ENCODE data around the gene CCDC85C.

CCDC85C gene

GRCh38 chr14:99572173-99572999 is 31.6 kb downstream of the CCDC85C start:
- DNase-seq (ENCODE audit: low spot score), result no peak

- no peak for DNase-seq (ENCODE audit: low spot score)
Measured at GRCh38 chr14:99571303-99571986, 32.6 kb downstream of the CCDC85C start.

GRCh38 chr14:99570544-99571302 is 33.3 kb downstream of the CCDC85C start:
- DNase-seq (ENCODE audit: low spot score), result no peak

GRCh38 chr14:99569725-99570543 is 34.1 kb downstream of the CCDC85C start:
- no peak for DNase-seq (ENCODE audit: low spot score)

- no peak for DNase-seq (ENCODE audit: low spot score)
Measured at GRCh38 chr14:99568567-99569560, 35.1 kb downstream of the CCDC85C start.

GRCh38 chr14:99566390-99567354 is 37.3 kb downstream of the CCDC85C start:
- DNase-seq (ENCODE audit: low spot score), result no peak

GRCh38 chr14:99566009-99566389 is 38.0 kb downstream of the CCDC85C start:
- no peak for DNase-seq (ENCODE audit: low spot score)

- DNase-seq (ENCODE audit: low spot score), result no peak
Measured at GRCh38 chr14:99565383-99565782, 38.6 kb downstream of the CCDC85C start.

- DNase-seq (ENCODE audit: low spot score), result no peak
Measured at GRCh38 chr14:99564926-99565259, 39.1 kb downstream of the CCDC85C start.

- DNase-seq (ENCODE audit: low spot score), result no peak
Measured at GRCh38 chr14:99564256-99564925, 39.6 kb downstream of the CCDC85C start.

- no peak for DNase-seq (ENCODE audit: low spot score)
Measured at GRCh38 chr14:99563749-99564129, 40.3 kb downstream of the CCDC85C start.

GRCh38 chr14:99562856-99563748 is 40.9 kb downstream of the CCDC85C start:
- peak; percentile 70 for DNase-seq (ENCODE audit: low spot score)

GRCh38 chr14:99561864-99562263 is 42.1 kb downstream of the CCDC85C start:
- DNase-seq (ENCODE audit: low spot score), result no peak

GRCh38 chr14:99560922-99561683 is 42.9 kb downstream of the CCDC85C start:
- DNase-seq (ENCODE audit: low spot score), result no peak

- DNase-seq (ENCODE audit: low spot score), result no peak
Measured at GRCh38 chr14:99560403-99560802, 43.6 kb downstream of the CCDC85C start.

- DNase-seq (ENCODE audit: low spot score), result no peak
Measured at GRCh38 chr14:99559286-99559990, 44.6 kb downstream of the CCDC85C start.
